ENCODE data around the gene PALLD. TPM values are rescaled to one million over a fixed set of nuclear protein-coding genes. Genes with fewer than 3 reads are reported as not detected.

The PALLD gene
- total RNA-seq, 1 donor from 2014 or later = 104 TPM

DNA sequence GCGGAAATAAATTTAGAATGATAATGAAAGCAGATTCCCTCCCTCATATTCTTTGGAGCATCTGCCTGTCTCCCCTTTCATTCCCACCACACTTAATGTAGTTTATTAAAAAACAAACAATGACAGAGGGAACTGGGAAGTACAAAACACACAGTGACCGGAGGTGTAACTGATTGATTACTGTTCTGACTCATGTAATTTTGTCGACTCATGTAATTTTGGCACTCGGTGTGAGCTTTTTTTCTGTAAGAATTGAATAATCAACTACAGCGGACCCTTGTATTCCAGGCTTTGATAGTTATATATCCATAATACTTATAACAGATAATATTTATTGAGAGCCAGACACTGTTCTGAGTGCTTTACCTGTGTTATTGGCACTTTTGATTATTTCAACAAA, 110.4 kb downstream of the PALLD start:
- ATAC-seq (no peak), DNase-seq (ENCODE audit: low spot score) (no peak)
- intact Hi-C loops (cut with DNase I) = no loop called here

GRCh38 chr4:168608771-168609170, 111.9 kb downstream of the PALLD start:
- ATAC-seq = no peak
- no peak for DNase-seq (ENCODE audit: low spot score)
- intact Hi-C loops (cut with DNase I) = no loop called here

- intact Hi-C loops (cut with DNase I) = no loop called here
- ATAC-seq = no peak
- DNase-seq (ENCODE audit: low spot score) = no peak
Observed at GRCh38 chr4:168609369-168609768, 112.5 kb downstream of the PALLD start.

DNA sequence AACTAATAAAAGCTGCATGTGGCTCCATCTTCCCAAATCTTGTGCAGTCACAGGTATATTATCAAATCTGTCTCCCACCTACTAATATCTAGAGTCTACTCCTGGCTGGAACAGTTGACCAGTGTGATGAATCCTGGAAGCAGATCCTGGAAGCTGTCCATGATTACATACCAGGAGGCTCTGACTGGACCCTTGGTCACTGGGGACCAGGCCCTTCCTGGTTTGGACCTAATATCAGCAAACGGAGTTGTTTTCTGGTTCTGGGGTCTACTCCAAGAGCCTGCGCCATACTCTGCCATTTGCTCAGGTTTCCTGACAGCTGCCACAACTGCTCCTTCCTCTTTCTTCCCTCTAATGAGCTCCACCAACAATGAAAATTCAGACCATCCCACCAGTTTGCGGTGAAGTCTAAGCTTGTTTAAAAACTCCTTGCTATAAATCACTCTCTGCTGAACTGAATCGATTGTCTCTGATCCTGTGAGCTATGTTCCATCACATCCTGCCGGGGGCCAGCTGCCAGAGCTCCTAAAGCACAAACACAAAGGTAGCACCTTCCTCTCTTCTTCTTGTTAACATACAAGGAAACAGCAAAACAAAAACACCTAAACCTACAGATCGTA, 114.2 kb downstream of the PALLD start:
- ATAC-seq = no peak
- DNase-seq (ENCODE audit: low spot score) = no peak
- intact Hi-C loops (cut with DNase I) = no loop called here

DNA sequence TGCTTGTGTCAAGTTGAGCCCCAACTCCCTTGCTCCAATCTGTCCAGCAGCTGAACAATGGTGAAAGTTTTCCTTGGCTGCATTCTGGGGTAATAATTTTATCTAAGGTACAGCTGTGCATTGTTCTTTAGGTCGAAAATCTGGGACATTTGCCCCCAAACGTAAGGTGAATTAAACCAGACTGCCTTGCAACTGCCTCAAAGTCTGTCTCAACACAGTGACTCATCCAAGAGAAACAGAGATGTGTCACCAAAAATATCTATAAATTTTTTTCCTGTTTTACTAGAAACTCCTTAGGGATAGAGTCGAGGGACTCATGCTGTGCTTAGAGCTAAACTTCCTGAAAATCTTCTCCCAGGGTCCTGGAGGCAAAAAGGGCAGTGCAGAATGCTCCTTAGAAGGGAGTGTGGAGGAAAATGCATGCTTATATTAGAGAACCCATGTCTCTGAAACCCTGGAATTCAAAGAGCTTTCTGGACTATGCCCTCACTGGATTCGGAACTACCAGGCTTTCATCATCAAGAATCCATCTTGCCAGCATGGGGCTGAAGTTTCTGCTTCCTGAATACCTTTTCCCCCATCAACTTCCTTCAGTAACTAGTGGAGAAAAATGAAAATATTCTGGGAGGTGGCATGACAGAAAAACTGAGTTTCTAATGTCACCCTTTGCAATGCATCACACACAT, 115.7 kb downstream of the PALLD start:
- intact Hi-C loops (cut with DNase I) = no loop called here
- ATAC-seq (no peak), DNase-seq (ENCODE audit: low spot score) (no peak)

DNA sequence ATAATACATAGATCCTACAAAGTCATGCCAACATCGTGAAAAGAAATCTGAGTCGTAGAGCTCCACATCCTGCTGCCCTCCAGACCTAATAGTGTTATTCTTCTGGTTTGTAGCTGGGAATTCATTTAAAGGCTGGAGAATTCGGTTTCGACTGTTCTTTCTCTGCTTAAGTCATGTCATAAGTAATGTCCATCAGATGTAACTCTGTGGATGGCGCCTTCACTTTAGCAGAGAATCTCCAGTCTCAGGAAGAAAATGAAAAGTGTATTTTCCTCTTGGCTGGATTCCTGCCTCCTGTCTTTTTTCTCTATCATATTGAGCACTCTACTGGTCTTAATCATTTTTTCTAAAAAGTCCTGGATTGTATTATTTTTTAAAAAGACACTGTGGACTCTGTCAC, 117.0 kb downstream of the PALLD start:
- DNase-seq (ENCODE audit: low spot score) (no peak), ATAC-seq (no peak)
- intact Hi-C loops (cut with DNase I) = no loop called here

GRCh38 chr4:168614281-168615057, 117.6 kb downstream of the PALLD start:
- DNase-seq (ENCODE audit: low spot score) = no peak
- ATAC-seq = no peak
- intact Hi-C loops (cut with DNase I) = no loop called here

DNA sequence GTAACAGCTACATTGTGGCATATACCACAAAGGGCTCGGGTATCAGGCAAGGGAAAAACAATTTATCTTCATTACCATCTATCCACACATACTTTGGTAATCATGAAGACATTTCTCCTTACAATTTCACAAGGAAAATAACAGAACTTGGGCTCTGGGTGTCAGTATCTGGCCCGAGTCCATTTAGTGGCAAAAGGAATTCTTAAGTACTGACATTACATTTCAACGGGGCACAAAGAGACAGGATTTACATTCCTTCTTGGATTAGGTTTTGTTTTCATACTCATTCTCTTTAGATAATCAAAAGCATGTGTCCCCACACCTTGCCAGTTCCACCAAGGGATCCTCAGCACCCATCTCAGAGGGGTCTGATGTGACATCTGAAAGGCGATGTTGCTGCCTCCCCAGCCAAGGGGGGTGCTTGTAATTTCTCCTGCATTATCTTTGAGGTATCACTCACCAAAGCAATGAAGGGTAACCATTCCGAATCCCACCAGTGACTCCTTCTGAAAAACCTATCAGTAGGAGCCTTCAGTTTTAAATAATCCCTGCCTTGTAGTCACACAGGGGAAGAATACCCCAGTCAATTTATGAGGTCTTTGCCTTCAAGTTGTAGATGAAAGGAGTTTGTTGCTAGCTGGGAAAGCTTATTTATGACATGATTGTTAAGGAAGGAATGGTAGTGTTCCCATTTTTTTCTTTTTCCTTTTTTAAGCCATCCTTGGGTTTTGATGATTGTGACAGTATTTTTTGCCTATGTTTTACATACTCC, 118.6 kb downstream of the PALLD start:
- intact Hi-C loops (cut with DNase I) = no loop called here
- DNase-seq (ENCODE audit: low spot score) (no peak), ATAC-seq (no peak)

DNA sequence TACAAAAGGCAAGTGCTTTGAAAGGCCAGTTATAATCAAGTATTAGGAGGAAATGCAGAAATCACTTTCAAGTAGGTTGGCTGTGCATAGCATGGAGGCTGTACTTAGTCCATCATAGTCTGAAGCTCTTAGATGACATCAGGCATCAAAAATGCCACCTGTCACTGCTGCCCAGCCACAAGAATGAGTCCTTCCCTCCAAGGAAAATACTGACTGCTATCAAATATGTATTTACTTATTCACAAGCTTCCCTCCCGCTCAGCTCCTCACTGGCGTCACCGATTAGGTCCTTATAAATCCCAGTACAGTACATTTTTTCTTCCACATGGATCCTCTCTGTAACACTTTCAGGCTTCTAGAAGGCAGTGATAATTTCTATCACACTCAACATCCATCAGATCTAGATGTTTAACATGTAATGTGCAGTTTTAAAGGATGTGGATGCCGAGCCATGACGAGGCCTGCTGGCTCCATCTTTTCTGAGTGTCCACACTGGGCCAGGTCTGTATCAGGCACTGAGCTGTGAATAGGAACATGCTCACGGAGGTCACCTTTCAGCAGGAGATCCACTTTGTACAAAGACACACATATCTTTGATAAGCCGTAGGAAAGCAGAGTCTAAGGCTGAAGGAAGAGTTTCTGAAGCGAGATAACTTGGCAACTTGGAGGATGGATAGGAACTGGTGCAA, 121.9 kb downstream of the PALLD start:
- intact Hi-C loops (cut with DNase I) = no loop called here
- ATAC-seq (no peak), DNase-seq (ENCODE audit: low spot score) (no peak)

- no peak for ATAC-seq
- DNase-seq (ENCODE audit: low spot score) = no peak
- intact Hi-C loops (cut with DNase I) = no loop called here
Observed at GRCh38 chr4:168619266-168619631, 122.4 kb downstream of the PALLD start.

DNA sequence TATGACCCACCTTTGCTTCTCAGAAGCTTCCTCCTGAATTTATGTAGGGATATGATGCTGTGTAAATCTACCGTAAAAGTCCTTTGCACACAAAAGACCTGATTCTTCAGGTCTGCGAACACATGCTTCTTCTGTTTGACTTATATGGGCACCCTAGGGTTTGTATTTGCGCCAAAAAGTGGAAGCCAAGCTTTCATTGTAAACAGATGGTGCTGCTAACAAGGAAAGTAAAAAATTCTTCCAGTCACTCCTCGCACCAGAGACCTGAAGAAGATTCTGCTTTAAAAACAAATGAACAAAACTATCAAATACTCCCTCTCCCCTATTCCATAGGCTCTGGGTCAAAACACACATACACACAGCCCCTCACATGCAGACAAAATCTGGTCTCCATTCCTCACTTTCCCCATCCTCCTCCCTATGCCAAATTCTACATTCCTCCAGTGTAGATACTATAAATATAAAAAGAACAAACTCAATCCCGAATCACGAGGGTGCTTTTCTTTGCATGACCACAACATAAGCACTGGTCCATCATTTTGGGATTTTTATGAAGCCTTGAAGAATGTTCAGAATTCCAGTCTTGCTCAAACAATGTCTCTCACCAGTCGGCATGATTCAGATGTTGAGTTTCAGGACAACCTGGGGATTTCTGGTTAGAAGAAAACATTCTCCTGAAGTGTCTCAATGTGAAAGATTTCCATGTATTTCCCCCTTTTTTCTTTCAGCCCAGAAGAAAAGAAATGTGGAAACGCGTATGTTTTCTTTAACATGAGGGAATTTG, 125.1 kb downstream of the PALLD start:
- intact Hi-C loops (cut with DNase I) = no loop called here
- ATAC-seq (no peak), DNase-seq (ENCODE audit: low spot score) (no peak)

DNA sequence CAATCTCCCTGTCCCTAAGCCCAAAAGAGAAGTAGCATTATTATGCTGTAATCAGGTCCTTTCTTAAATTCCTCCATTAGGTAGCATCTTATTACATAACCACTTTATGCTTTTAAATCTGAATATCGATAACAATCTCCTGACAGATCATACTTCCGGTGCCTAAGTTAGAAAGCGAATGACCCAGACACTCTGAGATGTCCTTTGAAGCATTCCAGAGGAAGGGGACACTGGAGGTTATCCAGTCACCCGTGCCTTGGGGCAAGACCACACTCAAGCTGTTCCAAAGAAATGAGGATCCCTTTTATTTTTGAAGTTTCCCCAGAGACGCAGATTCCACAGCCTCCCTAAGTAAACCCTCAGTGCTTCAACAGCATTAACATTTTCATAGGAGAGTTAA, 125.7 kb downstream of the PALLD start:
- ATAC-seq (no peak), DNase-seq (ENCODE audit: low spot score) (no peak)
- intact Hi-C loops (cut with DNase I) = no loop called here

GRCh38 chr4:168623011-168623410, 126.2 kb downstream of the PALLD start:
- ATAC-seq (no peak), DNase-seq (ENCODE audit: low spot score) (no peak)
- intact Hi-C loops (cut with DNase I) = no loop called here

- ATAC-seq = no peak
- intact Hi-C loops (cut with DNase I) = no loop called here
- no peak for DNase-seq (ENCODE audit: low spot score)
Observed at GRCh38 chr4:168623484-168623883, 126.6 kb downstream of the PALLD start.

- intact Hi-C loops (cut with DNase I) = no loop called here
- DNase-seq (ENCODE audit: low spot score) (no peak), ATAC-seq (no peak)
Observed at GRCh38 chr4:168628251-168628650, 131.4 kb downstream of the PALLD start.

- DNase-seq (ENCODE audit: low spot score) (no peak), ATAC-seq (no peak)
- intact Hi-C loops (cut with DNase I) = no loop called here
Observed at GRCh38 chr4:168629566-168629965, 132.7 kb downstream of the PALLD start.

- ATAC-seq = no peak
- no peak for DNase-seq (ENCODE audit: low spot score)
- intact Hi-C loops (cut with DNase I) = no loop called here
Observed at GRCh38 chr4:168630445-168631187, 133.8 kb downstream of the PALLD start.
